Osteoblast (primary cell): ENCODE data around the gene CD300E. TPM values are rescaled to one million over a fixed set of nuclear protein-coding genes. Genes with fewer than 3 reads are reported as not detected.
"Not testable (repeated sequence)": the region's sequence is repeated elsewhere in the genome, so short reads cannot be mapped to it uniquely, and the experiment has no call there.

Experiments
- DNase-seq: peaks from one replicate; pipeline ENCODE4 v3.0.0; 2011; ENCODE audit warnings: low spot score, mixed read lengths; ENCODE audit not compliant: insufficient read length; ENCODE audit errors: missing footprints
- H2AFZ ChIP-seq: 2 replicates; pipeline ENCODE4 v1.6.0; 2011; ENCODE audit warnings: mild to moderate bottlenecking, low read length
- H3K27ac ChIP-seq: 2 replicates; pipeline ENCODE4 v1.5.1; 2011; ENCODE audit warnings: mild to moderate bottlenecking, low read depth, low read length, moderate library complexity
- H3K27me3 ChIP-seq: 2 replicates; pipeline ENCODE4 v1.6.0; 2012; ENCODE audit warnings: mild to moderate bottlenecking, control low read depth, inconsistent platforms, low read length, moderate library complexity; ENCODE audit not compliant: insufficient read depth
- H3K36me3 ChIP-seq: 2 replicates; pipeline ENCODE4 v1.5.1; 2011; ENCODE audit warnings: mild to moderate bottlenecking, low read length, control low read depth, moderate library complexity; ENCODE audit not compliant: insufficient read depth
- H3K4me1 ChIP-seq: 2 replicates; pipeline ENCODE4 v1.5.1; 2011; ENCODE audit warnings: mild to moderate bottlenecking, low read length, control low read depth, moderate library complexity; ENCODE audit not compliant: insufficient read depth
- H3K4me2 ChIP-seq: 2 replicates; pipeline ENCODE4 v1.6.0; 2011; ENCODE audit warnings: mild to moderate bottlenecking, low read length; ENCODE audit not compliant: insufficient read depth
- H3K4me3 ChIP-seq: fragments of 200-600 bp; sonication (generic); 3 replicates; pipeline ENCODE4 v1.5.1; 2012; ENCODE audit warnings: mild to moderate bottlenecking, low read length, inconsistent platforms; ENCODE audit not compliant: insufficient read depth
- H3K79me2 ChIP-seq: 2 replicates; pipeline ENCODE4 v1.6.0; 2012; ENCODE audit warnings: mild to moderate bottlenecking, low read length, control low read depth, inconsistent platforms; ENCODE audit not compliant: insufficient read depth
- H3K9me3 ChIP-seq: 2 replicates; pipeline ENCODE4 v1.5.1; 2011; ENCODE audit warnings: low read depth, low read length, control low read depth
- H4K20me1 ChIP-seq: 2 replicates; pipeline ENCODE4 v1.6.0; 2012; ENCODE audit warnings: mild to moderate bottlenecking, low read length, control low read depth; ENCODE audit not compliant: insufficient read depth
- CTCF ChIP-seq: IDR thresholded peaks from 2 replicates; pipeline ENCODE4 v1.5.1; 2011; ENCODE audit warnings: mild to moderate bottlenecking, low read depth, low read length, moderate library complexity; ENCODE audit errors: extremely low read depth
- total RNA-seq: library from RNA; depleted of rRNA; stranded (reverse); fragments of >200 nt; gene quantifications from 2 replicates; pipeline ENCODE4 v1.2.3, GENCODE V29; 2012

Gene CD300E
- total RNA-seq, 1 donor: under 0.01 TPM

GRCh38 chr17:74632617-74633016 lies 9.1 kb upstream of the CD300E start:
- no peak for TF ChIP-seq CTCF
- Histone ChIP-seq H4K20me1 (no peaks in the 10 kb centered on the region), H3K4me2 (no peak overlapping the region), H3K27ac (no peak overlapping the region), H3K9me3 (no peaks in the 10 kb centered on the region), H2AFZ (no peak overlapping the region), H3K4me1 (no peaks in the 10 kb centered on the region), H3K27me3 (peaks cover 5% of the 10 kb centered on the region), H3K36me3 (no peaks in the 10 kb centered on the region), H3K79me2 (no peaks in the 10 kb centered on the region), H3K4me3 (no peak overlapping the region)
- no peak for DNase-seq

- no peak for TF ChIP-seq CTCF
- Histone ChIP-seq H3K4me1 (no peaks in the 10 kb centered on the region), H3K36me3 (no peaks in the 10 kb centered on the region), H3K4me2 (no peak overlapping the region), H3K27me3 (peaks cover 5% of the 10 kb centered on the region), H3K4me3 (no peak overlapping the region), H3K27ac (no peak overlapping the region), H3K79me2 (no peaks in the 10 kb centered on the region), H2AFZ (no peak overlapping the region), H3K9me3 (no peaks in the 10 kb centered on the region), H4K20me1 (no peaks in the 10 kb centered on the region)
- DNase-seq: no peak
Measured at GRCh38 chr17:74631468-74632450, 8.2 kb upstream of the CD300E start.

- H2AFZ ChIP-seq, H3K79me2 ChIP-seq: not testable (repeated sequence)
Measured at GRCh38 chr17:74630251-74630650, 6.7 kb upstream of the CD300E start.

GRCh38 chr17:74625661-74626060 lies 2.1 kb upstream of the CD300E start:
- TF ChIP-seq CTCF: no peak
- H3K4me3 ChIP-seq: no peak overlapping the region
- no peak for DNase-seq
- H3K4me2 ChIP-seq: no peak overlapping the region
- no peaks in the 10 kb centered on the region for H3K27me3 ChIP-seq
- H2AFZ ChIP-seq: no peak overlapping the region
- H3K36me3 ChIP-seq: no peaks in the 10 kb centered on the region
- no peak overlapping the region for H3K27ac ChIP-seq
- H3K9me3 ChIP-seq: no peaks in the 10 kb centered on the region
- no peaks in the 10 kb centered on the region for H4K20me1 ChIP-seq
- H3K4me1 ChIP-seq: no peaks in the 10 kb centered on the region
- H3K79me2 ChIP-seq: no peaks in the 10 kb centered on the region

More at GRCh38 chr17:74630251-74630650, 6.7 kb upstream of the CD300E start:
- not testable (repeated sequence) for H3K4me3 ChIP-seq, H3K4me1 ChIP-seq, H3K36me3 ChIP-seq, H3K9me3 ChIP-seq, DNase-seq, H3K27me3 ChIP-seq, H4K20me1 ChIP-seq, H3K27ac ChIP-seq, H3K4me2 ChIP-seq
